ENCODE results near the gene VPS33A.

Gene VPS33A

DNA sequence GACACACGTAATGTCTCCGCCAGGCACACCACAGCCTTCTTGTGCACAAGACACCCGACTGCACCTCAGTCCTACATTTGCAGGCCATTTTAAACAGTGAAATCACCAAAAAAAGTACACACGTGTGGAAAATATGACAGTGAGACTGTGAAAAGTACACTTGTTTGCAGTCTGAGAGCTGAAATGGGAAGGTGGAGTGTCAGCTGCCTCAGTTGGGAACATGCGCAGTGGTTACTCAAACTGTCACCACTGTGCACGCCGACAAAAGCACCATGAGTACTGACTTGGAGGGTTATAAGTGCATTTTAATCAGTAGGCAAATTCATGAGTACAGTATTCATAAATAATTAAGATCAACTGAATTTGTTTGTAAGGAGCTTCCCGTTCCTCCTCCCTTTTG lies 15.8 kb downstream of the VPS33A start:
- no peak for DNase-seq (ENCODE audit: low read depth)

DNA sequence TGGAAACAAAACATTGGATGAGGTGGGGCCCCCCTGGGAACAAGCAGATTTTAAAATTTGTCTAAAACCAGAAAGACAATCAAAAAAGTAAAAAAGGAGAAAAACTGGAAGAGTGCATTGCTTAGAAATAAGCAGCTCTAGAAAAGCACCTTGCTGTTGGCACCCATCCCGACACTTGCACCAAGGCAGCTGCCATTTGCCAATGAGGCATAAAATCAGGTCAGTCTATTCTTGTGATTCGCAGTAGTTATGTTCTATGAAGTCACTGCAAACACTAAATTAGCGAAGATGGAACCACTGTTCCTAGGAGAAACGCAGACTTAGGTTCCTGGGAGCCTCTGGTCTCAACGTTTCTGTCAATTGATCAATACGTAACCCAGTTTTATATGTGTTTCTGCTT lies 16.2 kb downstream of the VPS33A start:
- DNase-seq (ENCODE audit: low read depth), result no peak

GRCh38 chr12:122245553-122245952 lies 20.7 kb downstream of the VPS33A start:
- DNase-seq (ENCODE audit: low read depth), result no peak

DNA sequence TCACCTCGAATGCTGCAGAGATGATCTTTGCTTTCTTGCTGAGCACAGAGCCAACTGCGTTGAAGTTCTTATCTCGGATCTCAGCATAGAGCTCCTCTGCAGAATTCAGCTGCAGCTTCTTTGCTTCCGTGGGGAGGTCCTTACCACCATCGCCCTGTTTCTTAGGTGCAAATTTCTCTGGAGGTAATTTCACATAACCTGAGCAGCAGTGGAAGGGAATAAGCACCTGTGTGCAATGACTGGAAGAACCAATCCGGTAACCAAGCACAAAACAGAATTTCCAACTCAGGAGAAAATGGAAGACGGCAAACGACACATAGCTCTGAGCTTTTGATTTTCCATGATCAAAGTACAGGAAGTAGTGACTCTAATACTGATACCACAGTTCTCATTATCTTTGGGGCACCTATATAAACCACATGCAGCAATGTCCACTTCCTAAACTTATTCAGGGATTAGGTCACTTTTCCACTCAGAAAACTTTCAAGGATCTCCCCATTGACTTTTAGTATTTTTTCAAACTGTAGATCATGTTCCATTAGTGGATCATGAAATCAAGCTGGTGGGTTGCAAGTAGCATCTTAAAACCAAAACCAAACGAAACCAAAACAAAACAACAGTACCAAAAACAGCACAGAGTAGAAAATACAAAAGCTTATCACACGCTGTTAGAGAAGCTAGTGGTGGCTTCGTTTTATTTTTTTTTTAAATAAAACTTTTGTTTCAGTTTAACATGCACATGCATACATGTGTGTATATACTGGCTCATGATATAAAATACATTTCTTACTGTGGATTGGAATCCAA lies 21.5 kb downstream of the VPS33A start:
- DNase-seq (ENCODE audit: low read depth), result no peak

DNA sequence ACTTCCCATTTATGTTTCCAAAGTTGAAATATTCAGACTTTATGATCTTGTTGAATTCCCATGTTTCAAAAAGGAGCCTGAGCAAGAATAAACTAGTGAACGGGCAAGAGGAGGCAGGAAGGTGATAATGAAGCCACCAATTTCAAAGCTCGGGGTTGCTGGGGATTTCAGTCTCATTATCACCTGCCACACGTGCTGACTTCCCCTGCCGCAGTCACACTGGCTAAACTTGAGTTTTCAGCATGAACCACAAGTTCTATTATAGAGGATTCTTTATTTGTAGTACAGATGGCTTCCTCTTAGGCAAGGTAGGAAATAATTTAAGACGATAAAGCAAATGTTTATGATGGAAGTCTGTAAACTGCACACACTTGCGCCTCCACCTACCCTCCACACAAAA lies 22.3 kb downstream of the VPS33A start:
- DNase-seq (ENCODE audit: low read depth), result no peak

GRCh38 chr12:122238861-122239260 lies 27.4 kb downstream of the VPS33A start:
- no peak for DNase-seq (ENCODE audit: low read depth)

- no peak for DNase-seq (ENCODE audit: low read depth)
Measured at GRCh38 chr12:122235741-122236140, 30.6 kb downstream of the VPS33A start.

- DNase-seq (ENCODE audit: low read depth), result no peak
Measured at GRCh38 chr12:122232691-122233090, 33.6 kb downstream of the VPS33A start.

- no peak for DNase-seq (ENCODE audit: low read depth)
Measured at GRCh38 chr12:122230798-122231197, 35.5 kb downstream of the VPS33A start.

- DNase-seq (ENCODE audit: low read depth), result no peak
Measured at GRCh38 chr12:122228092-122228491, 38.2 kb downstream of the VPS33A start.

GRCh38 chr12:122227341-122227740 lies 39.0 kb downstream of the VPS33A start:
- peak; percentile 40 for DNase-seq (ENCODE audit: low read depth)

DNA sequence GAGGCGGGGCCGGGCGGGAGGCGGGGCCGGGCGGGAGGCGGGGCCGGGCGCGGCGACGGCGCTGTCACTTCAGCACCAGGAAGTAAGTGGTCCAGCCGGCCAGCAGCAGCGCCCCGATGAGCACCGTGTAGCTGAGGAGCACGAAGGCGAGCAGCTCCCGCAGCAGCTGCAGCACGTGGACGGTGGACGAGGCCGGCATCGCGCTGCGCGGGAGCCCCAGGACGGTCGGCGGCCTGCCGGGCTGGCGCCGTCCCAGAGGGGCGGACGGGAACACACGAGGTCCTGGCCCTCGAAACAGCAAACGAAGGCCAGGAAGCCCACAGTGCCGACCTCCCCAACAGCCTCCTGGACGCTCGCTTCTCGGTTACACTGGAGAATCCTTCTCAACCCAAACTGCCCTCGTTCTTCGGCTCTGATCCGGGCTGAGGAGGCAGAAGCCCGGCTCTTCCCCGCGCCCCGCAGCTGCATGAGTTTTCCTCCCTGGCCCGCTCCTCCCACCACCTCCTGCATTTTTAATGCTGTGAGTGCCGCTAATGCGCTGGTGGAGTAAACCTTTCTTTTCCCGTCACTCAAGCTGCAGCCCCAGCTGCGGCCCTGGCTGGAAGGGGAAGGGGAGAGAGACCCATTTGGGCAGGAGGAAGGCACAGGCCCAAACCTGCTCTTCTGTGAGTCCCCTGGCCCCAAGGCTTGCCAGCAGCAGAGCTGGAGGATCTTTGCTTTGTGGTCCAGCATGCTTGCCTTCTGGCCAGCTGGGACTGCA lies 39.7 kb downstream of the VPS33A start:
- no peak for DNase-seq (ENCODE audit: low read depth)

- peak; percentile 99 for DNase-seq (ENCODE audit: low read depth)
Measured at GRCh38 chr12:122225683-122226365, 40.5 kb downstream of the VPS33A start, which contains the start of gene DIABLO. DIABLO (minus strand) TSS chr12:122226052; CDS start chr12:122226014, 38 bp downstream.

GRCh38 chr12:122216445-122216844 lies 49.8 kb downstream of the VPS33A start:
- DNase-seq (ENCODE audit: low read depth), result no peak

- DNase-seq (ENCODE audit: low read depth), result no peak
Measured at GRCh38 chr12:122215771-122216170, 50.5 kb downstream of the VPS33A start.

DNA sequence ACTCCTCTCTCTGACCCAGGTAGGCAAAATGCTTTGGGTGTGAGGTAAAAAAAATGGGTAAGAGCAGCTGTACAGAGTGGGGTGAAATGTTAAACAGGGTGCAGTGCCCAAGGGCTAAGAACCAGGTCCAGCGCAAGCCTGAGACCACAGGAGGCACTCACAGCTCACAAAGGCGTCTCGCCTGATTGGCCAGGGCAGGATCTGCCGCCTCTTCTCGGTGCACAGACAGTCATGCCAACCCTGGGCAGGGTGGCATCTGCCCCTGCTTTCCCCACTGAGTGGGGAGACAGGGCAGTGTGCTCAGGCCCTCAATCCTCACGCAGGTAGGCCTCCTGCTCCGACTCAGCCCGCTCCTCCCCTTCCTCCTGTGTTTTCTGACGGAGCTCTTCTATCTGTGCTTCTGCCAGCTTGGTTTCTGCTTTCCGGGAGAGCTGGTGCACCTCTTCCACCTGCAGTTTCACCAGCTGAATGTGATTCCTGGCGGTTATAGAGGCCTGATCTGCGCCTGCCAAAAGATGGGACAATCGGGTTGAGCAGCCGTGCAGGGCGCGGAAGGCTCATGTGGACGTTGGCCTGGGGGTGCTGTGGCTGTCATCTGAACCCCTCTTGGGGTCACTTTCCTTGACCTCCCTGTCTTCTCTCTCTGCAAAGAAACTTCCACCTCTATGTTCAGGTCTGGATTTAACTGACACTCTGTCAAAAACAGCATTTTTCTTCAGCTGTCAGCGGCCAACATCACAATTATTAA lies 58.0 kb downstream of the VPS33A start:
- DNase-seq (ENCODE audit: low read depth), result no peak

DNA sequence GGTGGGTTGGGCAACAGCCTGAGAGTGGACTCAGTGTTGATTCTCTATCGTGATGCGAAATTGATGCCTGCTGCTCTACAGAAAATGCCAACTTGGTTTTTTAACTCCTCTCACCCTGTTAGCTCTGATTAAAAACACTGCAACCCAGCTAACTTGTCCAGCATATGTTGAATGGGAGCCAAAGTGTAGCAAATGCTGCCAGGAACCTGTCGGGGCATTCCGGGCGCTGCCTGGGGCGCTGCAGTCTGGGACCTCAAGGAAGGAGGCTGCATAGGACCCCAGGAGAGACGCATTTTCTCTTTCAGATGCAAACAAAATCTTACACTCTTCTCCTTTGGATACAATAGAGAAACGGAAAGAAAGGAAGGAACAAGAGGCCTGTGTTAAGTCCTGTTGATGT lies 58.9 kb downstream of the VPS33A start:
- DNase-seq (ENCODE audit: low read depth), result no peak

DNA sequence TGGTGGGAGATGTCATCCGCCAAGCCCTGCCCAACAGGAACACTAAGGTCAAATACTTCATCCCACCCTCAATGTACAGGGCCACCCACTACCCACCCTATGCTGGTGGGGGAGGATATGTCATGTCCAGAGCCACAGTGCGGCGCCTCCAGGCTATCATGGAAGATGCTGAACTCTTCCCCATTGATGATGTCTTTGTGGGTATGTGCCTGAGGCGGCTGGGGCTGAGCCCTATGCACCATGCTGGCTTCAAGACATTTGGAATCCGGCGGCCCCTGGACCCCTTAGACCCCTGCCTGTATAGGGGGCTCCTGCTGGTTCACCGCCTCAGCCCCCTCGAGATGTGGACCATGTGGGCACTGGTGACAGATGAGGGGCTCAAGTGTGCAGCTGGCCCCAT lies 59.3 kb downstream of the VPS33A start:
- DNase-seq (ENCODE audit: low read depth), result no peak

DNA sequence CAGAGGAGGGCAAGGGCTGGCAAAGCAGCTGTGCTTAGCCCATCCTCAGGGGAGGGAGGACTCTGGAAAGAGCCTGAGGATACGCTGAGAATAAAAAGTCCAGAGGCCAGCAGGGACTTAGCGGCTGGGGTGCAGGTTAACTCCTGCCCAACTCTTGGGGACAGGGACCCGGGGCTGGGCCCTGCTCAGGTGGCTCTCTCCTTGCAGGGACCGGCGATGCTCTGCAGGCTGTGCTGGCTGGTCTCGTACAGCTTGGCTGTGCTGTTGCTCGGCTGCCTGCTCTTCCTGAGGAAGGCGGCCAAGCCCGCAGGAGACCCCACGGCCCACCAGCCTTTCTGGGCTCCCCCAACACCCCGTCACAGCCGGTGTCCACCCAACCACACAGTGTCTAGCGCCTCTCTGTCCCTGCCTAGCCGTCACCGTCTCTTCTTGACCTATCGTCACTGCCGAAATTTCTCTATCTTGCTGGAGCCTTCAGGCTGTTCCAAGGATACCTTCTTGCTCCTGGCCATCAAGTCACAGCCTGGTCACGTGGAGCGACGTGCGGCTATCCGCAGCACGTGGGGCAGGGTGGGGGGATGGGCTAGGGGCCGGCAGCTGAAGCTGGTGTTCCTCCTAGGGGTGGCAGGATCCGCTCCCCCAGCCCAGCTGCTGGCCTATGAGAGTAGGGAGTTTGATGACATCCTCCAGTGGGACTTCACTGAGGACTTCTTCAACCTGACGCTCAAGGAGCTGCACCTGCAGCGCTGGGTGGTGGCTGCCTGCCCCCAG lies 60.0 kb downstream of the VPS33A start:
- no peak for DNase-seq (ENCODE audit: low read depth)

GRCh38 chr12:122205053-122205925 lies 61.0 kb downstream of the VPS33A start:
- no peak for DNase-seq (ENCODE audit: low read depth)
